GM19351 (cell line): ENCODE results near the gene MOB3C.
A peak's percentile ranks its signal among the peaks of the same experiment; 100 is the strongest.
"Not testable (repeated sequence)": the region's sequence is repeated elsewhere in the genome, so short reads cannot be mapped to it uniquely, and the experiment has no call there.

Source experiments
- ATAC-seq: cut with Tn5 transposase; IDR thresholded peaks from one replicate; pipeline ENCODE4 v1.9.1; 2021; ENCODE audit warnings: mild to moderate bottlenecking, moderate library complexity; ENCODE audit not compliant: unreplicated experiment

MOB3C gene

GRCh38 chr1:46616277-46617107, at the start of gene MOB3C:
MOB3C (minus strand) TSS chr1:46616811; CDS start chr1:46613321, 3,490 bp downstream.
- peak; percentile 66 for ATAC-seq

DNA sequence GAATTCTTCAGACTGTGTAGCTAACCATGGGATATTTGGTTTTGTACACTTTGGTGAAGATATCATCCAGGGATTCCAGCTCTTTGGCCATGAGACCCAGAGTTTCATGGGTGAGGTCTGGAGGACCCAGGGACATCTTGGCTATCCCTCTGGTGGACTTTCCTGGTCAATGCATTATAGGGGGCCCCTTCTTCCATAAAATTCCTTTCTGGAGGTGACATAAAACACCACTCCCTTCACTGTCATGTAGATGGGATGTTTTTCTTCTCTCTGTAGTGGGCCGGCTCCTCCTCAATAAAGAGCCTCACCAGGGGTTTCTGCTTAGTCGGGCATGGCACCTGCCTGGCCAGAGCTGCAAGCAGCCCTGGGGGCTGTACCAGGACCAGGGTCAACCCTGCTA, 49.4 kb upstream of the MOB3C start:
- no peak for ATAC-seq

- not testable (repeated sequence) for ATAC-seq
Measured at GRCh38 chr1:46662919-46663318, 46.3 kb upstream of the MOB3C start.

- peak; percentile 96 for ATAC-seq
Measured at GRCh38 chr1:46660116-46660515, 43.5 kb upstream of the MOB3C start.

DNA sequence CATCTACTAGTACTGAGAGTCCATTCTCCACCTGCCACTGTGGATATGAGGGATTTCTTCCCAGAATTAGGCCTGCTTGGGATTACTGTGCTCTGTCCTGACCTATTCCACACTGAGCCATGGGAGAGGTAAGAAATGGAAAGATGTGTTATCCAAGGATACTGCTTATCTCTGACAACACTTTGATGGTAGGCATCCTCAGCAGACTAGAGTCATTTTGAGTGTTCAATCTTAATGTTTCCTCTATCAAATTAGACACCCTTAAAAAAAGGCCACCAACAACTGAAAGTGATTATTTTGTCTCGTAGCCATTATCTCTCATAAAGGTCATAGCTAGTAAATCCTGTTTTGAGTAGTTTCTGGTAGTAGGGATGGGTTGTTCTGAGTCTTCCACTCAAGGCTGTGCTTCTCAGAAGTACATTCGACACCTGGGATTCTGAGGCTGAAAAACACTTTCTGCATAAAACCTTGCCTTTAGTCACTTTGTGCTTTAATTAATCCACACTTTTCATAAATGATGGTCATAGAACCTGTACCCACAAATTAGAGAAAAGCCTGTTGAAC, 42.8 kb upstream of the MOB3C start:
- ATAC-seq: peak; percentile 39

DNA sequence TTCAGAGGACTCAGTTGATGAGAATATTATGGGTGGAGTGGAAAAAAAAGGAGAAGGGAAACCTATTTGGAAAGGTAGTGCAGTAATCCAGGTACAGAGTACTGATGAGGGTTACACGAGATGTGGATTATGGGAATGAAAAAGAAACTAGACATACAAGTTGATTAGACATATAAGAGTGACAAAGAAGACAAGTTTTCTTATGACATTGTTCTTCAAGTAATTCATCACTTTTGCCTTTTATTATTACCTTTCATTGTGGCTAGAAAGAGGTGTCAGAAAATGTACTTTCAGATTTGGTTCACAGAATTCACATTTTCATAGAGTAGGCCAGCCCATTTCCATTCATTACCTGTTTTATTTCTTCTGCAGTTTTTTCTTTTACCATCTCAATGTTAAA, 41.2 kb upstream of the MOB3C start:
- no peak for ATAC-seq

GRCh38 chr1:46656643-46657042, 40.0 kb upstream of the MOB3C start:
- ATAC-seq: no peak

- ATAC-seq: no peak
Measured at GRCh38 chr1:46655848-46656247, 39.2 kb upstream of the MOB3C start.

- not testable (repeated sequence) for ATAC-seq
Measured at GRCh38 chr1:46654698-46655097, 38.1 kb upstream of the MOB3C start.

GRCh38 chr1:46654012-46654411, 37.4 kb upstream of the MOB3C start:
- no peak for ATAC-seq

DNA sequence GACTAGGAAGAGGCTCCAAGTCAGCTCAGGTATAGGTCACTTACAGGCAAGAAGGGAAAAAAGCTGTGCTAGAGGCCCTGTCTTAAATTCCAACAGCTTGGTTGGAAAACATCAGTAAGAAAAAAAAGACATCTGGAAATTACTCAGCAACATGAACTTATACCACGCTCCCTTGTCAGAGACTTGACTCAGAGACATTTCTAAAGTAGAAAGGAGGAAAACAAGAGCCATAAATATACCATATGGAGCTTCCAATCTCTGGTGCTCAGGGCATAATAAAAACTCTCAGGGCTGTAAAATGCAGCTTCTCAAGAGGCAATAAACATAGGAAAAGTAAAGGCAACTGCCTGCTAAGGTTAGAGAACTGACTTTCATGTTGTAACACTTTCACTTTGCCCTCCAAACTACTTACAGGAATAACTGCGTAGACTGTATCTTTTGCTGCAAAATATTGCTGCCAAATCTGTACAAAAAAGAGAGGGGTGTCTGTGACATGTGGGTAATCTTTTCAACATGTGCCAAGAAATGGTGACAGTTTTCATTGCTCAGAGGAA, 36.9 kb upstream of the MOB3C start:
- no peak for ATAC-seq

- no peak for ATAC-seq
Measured at GRCh38 chr1:46652321-46653100, 35.9 kb upstream of the MOB3C start.

DNA sequence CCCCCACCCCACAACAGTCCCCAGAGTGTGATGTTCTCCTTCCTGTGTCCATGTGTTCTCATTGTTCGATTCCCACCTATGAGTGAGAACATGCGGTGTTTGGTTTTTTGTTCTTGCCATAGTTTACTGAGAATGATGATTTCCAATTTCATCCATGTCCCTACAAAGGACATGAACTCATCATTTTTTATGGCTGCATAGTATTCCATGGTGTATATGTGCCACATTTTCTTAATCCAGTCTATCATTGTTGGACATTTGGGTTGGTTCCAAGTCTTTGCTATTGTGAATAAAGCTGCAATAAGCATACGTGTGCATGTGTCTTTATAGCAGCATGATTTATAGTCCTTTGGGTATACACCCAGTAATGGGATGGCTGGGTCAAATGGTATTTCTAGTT, 34.5 kb upstream of the MOB3C start:
- not testable (repeated sequence) for ATAC-seq

DNA sequence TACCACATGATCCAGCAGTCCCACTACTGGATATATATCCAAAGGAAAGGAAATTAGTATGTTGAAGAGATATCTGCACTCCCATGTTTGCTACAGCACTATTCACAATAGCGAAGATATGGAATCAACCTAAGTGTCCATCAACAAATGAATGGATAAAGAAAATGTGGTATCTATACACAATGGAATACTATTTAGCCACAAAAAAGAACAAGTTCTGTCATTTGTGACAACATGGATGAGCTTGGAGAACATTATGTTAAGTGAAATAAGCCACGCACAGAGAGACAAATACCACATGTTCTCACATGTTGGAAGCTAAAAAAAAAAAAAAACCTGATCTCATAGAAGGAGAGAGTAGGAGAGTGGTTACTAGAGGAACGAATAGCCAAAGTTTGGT, 33.9 kb upstream of the MOB3C start:
- ATAC-seq: no peak

DNA sequence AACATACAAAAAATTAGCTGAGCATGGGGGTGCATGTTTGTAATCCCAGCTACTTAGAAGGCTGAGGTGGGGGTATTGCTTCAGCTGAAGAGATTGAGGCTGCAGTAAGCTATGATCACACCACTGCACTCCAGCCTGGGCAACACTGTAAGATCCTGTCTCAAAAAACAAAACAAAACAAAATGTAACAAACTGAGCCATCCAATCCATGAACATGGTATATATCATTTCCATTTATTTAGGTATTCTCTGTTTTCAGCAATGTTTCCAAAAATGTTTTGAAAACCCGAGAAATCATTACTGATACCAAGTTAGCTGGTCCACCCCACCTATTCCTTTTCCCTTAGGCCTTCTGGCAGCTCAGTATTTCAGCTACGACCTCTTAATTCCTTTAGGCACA, 33.2 kb upstream of the MOB3C start:
- no peak for ATAC-seq

DNA sequence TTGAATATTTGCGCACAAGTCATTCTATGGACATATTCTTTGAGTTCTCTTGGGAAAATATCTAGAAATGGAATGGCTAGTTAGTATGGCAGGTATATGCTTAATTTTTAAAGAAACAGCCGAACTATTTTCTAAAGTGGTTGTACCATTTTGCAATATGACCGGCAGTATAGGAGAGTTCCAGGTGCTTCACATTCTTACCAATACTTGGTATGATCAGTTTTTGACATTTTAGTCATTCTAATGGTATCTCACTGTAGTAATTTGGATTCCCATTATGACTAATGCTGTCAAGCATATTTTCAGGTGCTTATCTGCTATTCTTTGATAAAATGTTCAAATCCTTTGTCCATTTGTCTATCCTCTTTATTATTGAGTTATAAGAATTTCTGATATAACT, 31.0 kb upstream of the MOB3C start:
- ATAC-seq: no peak

DNA sequence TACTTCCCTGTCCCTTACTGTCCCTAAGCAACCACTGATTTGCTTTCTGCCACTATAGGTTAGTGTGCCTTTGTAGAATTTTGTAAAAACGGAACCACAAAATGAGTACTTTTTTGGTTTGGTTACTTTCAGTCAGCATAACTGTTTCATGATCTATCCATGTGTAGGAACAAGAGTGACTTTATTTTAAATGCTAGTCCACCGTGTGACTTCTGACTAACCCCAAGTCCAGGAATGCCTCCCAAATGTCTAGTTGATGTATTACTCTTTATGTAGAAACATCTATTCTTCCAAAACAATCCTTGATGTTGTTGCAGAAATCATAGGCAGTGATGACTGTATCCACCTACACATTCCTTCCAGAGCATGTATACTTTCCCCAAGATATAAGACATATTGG, 30.2 kb upstream of the MOB3C start:
- no peak for ATAC-seq

DNA sequence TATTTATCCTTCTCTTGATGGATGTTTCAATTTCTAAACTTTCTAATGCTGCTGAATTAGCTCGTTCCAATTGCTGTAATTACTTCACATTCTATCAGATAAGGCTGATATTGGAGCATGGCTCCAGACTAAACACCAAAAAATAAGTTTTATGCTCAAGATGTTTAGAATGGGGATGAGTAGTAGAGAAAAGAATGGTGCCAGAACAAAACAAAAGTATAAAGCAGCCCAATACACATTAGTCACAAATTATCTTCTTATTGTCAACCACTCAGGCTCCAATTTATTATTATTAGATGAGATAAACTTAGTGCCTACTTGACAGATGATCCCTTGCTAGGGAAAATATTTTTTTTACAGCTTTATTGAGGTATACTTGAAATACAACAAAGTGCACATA, 29.7 kb upstream of the MOB3C start:
- no peak for ATAC-seq

DNA sequence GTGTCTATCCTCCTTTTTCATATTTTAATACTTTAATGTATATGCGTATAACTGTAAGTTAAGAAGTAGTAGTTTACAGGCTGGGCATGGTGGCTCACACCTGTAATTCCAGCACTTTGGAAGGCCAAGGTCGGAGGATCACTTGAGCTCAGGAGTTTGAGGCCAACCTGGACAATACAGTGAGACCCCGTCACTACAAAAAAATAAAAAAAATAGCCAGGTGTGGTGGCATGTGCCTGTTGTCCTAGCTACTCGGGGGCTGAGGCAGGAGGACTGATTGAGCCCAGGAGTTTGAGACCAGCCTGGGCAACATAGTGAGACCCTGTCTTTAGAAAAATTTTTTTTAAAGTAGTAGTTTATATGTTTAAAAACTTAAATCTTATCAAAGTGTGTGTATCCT, 29.2 kb upstream of the MOB3C start:
- no peak for ATAC-seq

DNA sequence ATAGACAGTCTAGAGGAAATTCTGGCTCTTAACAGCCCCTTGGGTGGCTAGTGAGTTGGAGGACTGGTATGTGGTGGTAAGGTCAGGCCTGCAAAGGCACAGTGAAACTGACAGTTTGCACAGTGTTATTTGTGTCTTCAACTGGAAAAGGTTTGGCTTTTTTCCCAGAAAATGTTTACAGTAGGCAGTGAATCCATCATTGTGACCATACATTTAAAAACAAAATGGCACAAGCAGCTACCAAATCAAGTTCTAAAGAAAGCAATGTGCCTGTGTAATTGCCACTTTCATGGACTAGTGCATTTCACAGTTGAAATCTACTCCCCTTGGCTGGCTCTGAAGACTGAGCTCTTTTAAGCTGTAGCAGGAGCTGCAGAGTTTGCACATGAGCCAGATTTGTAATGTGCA, 26.8 kb upstream of the MOB3C start:
- no peak for ATAC-seq

- ATAC-seq: no peak
Measured at GRCh38 chr1:46642115-46642680, 25.6 kb upstream of the MOB3C start.
